Measurements from ENCODE around the gene PIK3AP1. TPM values are rescaled to one million over a fixed set of nuclear protein-coding genes. Genes with fewer than 3 reads are reported as not detected.

Gene PIK3AP1
- total and polyA plus RNA-seq, 2 of the 8 experiments (the other 6 are each of a cell fraction or from before 2014, with no cell fraction given): 1.9 to 4.5 TPM

DNA sequence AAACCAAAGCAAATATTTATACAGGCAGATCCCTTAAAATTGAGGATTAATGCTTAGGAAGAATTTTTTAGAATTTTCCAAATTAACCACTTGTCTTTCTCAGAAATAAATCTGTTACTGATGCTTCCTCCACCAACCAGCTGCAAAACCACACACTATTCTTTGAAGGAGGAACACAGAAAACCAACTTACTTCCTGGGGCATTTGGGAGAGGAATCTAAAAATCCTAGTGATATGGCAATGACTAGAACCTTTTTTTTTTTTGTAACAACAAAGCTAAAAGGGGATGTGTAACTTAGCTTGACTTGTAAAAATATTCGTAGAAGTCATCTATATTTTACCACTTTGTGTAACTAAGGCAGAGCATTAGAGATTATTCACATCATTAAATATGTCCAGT lies 128.4 kb downstream of the PIK3AP1 start:
- no peak overlapping the region for H3K4ac ChIP-seq (replicated peaks; ENCODE audit: insufficient read length, low read depth, low read length)
- no peak overlapping the region for H3K18ac ChIP-seq (ENCODE audit: extremely low read depth, low read length)
- no peak overlapping the region for H3K4me2 ChIP-seq (ENCODE audit: insufficient read depth in 1 of 2, low read depth in 2 of 2, low read length in 2 of 2)
- DNase-seq (ENCODE audit: low read depth in 1 of 2, low spot score in 2 of 2) (no peak), FAIRE-seq (no peak)
- no peaks in the 10 kb centered on the region for H3K9me3 ChIP-seq (ENCODE audit: insufficient read depth in 2 of 2, low read depth in 1 of 2, low read length in 1 of 2)
- no peak overlapping the region for H3K23ac ChIP-seq (ENCODE audit: insufficient read length)
- no peaks in the 10 kb centered on the region for H3K79me1 ChIP-seq (ENCODE audit: low read depth, low read length)
- TF ChIP-seq TCF12 (IDR thresholded peaks at IDR 0.05; ENCODE audit: low read depth, low read length): no peak
- no peak for TF ChIP-seq MAFK (IDR thresholded peaks at IDR 0.05; ENCODE audit: low read depth, low read length)
- TF ChIP-seq SIRT6 (IDR thresholded peaks at IDR 0.05; ENCODE audit: low read length): no peak
- TF ChIP-seq CHD2 (IDR thresholded peaks at IDR 0.05; ENCODE audit: low read length): no peak
- no peak for TF ChIP-seq KDM5A (IDR thresholded peaks at IDR 0.05; ENCODE audit: low read length)
- no peak for TF ChIP-seq SIN3A (conservative IDR thresholded peaks at IDR 0.05 in 1 of 2, IDR thresholded peaks at IDR 0.05 in 1 of 2; ENCODE audit: low read depth in 1 of 2, low read length in 2 of 2)
- TF ChIP-seq GTF2F1 (IDR thresholded peaks at IDR 0.05; ENCODE audit: borderline replicate concordance, low read depth, low read length): no peak
- TF ChIP-seq NRF1 (IDR thresholded peaks at IDR 0.05; ENCODE audit: low read depth, low read length): no peak
- TF ChIP-seq CREB1 (IDR thresholded peaks at IDR 0.05): no peak
- TF ChIP-seq SUZ12 (IDR thresholded peaks at IDR 0.05; ENCODE audit: low read length): no peak
- TF ChIP-seq JUND (IDR thresholded peaks at IDR 0.05; ENCODE audit: low read length): no peak
- no peak for TF ChIP-seq CBX5 (IDR thresholded peaks at IDR 0.05; ENCODE audit: low read depth, low read length)
- TF ChIP-seq NANOG (IDR thresholded peaks at IDR 0.05; ENCODE audit: insufficient read depth, low read depth, low read length, poor library complexity, severe bottlenecking): no peak
- TF ChIP-seq SP2 (IDR thresholded peaks at IDR 0.05; ENCODE audit: low read length): no peak
- TF ChIP-seq POLR2A (IDR thresholded peaks at IDR 0.05; ENCODE audit: control extremely low read depth in 1 of 2, low read depth in 2 of 2, low read length in 2 of 2): no peak
- H3K4me1 ChIP-seq (replicated peaks in 1 of 4; ENCODE audit: control insufficient read depth in 3 of 4, insufficient read depth in 4 of 4, low read length in 3 of 4): peaks cover 0 to 6% (median 3%) of the 10 kb centered on the region in 4 experiments; a peak in 3 of 7 replicates
- ChIA-PET CTCF (ENCODE audit: partially characterized antibody) (interaction anchor here (0.5 kb wide), 1 partner anchor 192 kb away, joined by 3 read pairs; no protein-coding TSS in a partner anchor), POLR2A (ENCODE audit: partially characterized antibody) (interaction anchor here (1.5 kb wide), 1 partner anchor 9 kb away, joined by 6 read pairs; no protein-coding TSS in a partner anchor)
- H3K27me3 ChIP-seq (replicated peaks in 1 of 4; ENCODE audit: control insufficient read depth in 3 of 4, extremely low read depth in 1 of 4, insufficient read depth in 3 of 4, low read length in 3 of 4): no peaks in the 10 kb centered on the region
- H4K20me1 ChIP-seq (replicated peaks in 1 of 2; ENCODE audit: control insufficient read depth in 1 of 2, insufficient read depth in 2 of 2, low read length in 2 of 2): no peaks in the 10 kb centered on the region
- no peak overlapping the region for H2AK5ac ChIP-seq (ENCODE audit: low read depth, low read length)
- H3K14ac ChIP-seq (ENCODE audit: insufficient read length): no peak overlapping the region
- H4K5ac ChIP-seq (ENCODE audit: insufficient read length, low read depth, low read length): no peak overlapping the region
- no peak overlapping the region for H3K27ac ChIP-seq (ENCODE audit: low read depth, low read length)
- no peak overlapping the region for H2BK5ac ChIP-seq (ENCODE audit: low read depth, low read length)
- H3K4me3 ChIP-seq (ENCODE audit: extremely low read depth in 1 of 4, insufficient read depth in 2 of 4, low read depth in 3 of 4, low read length in 4 of 4): no peak overlapping the region
- no peak overlapping the region for H2BK120ac ChIP-seq (replicated peaks; ENCODE audit: low read depth, low read length)
- no peaks in the 10 kb centered on the region for H3K36me3 ChIP-seq (ENCODE audit: control insufficient read depth in 2 of 4, insufficient read depth in 4 of 4, low read length in 3 of 4)
- H3K23me2 ChIP-seq (ENCODE audit: low read depth, low read length): no peaks in the 10 kb centered on the region; the same call in 1 of the 2 replicates
- H4K8ac ChIP-seq (ENCODE audit: extremely low read depth, insufficient read depth, low read length): no peak overlapping the region
- 83% methylated on average over 1 of the region's 1 CpG; no CpG with 5 or more reads in 1 of the 2 experiments for WGBS, 2 experiments (ENCODE audit: extremely low coverage in 1 of 2, insufficient coverage in 1 of 2, insufficient read length in 1 of 2, insufficient replicate concordance in 2 of 2, low coverage in 1 of 2, low lambda C conversion rate in 2 of 2, missing lambda C conversion rate in 1 of 2)
- H2BK20ac ChIP-seq (ENCODE audit: low read length): no peak overlapping the region
- H2AFZ ChIP-seq (ENCODE audit: low read length): no peak overlapping the region
- H2BK12ac ChIP-seq (ENCODE audit: low read depth, low read length): no peak overlapping the region
- H4K91ac ChIP-seq (replicated peaks; ENCODE audit: insufficient read length, low read length): no peak overlapping the region
- no peak overlapping the region for H3K9ac ChIP-seq (replicated peaks in 1 of 4; ENCODE audit: extremely low read depth in 1 of 4, low read depth in 3 of 4, low read length in 3 of 4)
- H3K79me2 ChIP-seq (ENCODE audit: control insufficient read depth in 1 of 2, insufficient read depth in 2 of 2, low read length in 2 of 2): no peaks in the 10 kb centered on the region
- H3K56ac ChIP-seq (replicated peaks; ENCODE audit: insufficient read length, low read depth, low read length): no peak overlapping the region
- H2BK15ac ChIP-seq (ENCODE audit: low read length): no peak overlapping the region

All from H1 (cell line).